Right lung (tissue), 5 donors: ENCODE data around the gene METTL5. TPM values are rescaled to one million over a fixed set of nuclear protein-coding genes. Genes with fewer than 3 reads are reported as not detected.
"Not testable (repeated sequence)": the region's sequence is repeated elsewhere in the genome, so short reads cannot be mapped to it uniquely, and the experiment has no call there.

Experiments used
- DNase-seq, 2 donors: peaks; one replicate each; pipeline ENCODE4 v3.0.0-alpha.2; 2013
- polyA plus RNA-seq, 5 donors: library from polyadenylated mRNA; unstranded; fragments of 120-200 nt; gene quantifications; one replicate each; pipeline versions ENCODE4 v1.2.1 to v1.2.3, GENCODE V29; 2013; ENCODE audit warnings: inconsistent platforms in 1 of 5, low replicate concordance in 1 of 5; ENCODE audit not compliant: insufficient read length in 5 of 5, insufficient read depth in 1 of 5

The METTL5 gene
- polyA plus RNA-seq, 5 donors, result 44.1 to 56.6 (median 52.9) TPM

DNA sequence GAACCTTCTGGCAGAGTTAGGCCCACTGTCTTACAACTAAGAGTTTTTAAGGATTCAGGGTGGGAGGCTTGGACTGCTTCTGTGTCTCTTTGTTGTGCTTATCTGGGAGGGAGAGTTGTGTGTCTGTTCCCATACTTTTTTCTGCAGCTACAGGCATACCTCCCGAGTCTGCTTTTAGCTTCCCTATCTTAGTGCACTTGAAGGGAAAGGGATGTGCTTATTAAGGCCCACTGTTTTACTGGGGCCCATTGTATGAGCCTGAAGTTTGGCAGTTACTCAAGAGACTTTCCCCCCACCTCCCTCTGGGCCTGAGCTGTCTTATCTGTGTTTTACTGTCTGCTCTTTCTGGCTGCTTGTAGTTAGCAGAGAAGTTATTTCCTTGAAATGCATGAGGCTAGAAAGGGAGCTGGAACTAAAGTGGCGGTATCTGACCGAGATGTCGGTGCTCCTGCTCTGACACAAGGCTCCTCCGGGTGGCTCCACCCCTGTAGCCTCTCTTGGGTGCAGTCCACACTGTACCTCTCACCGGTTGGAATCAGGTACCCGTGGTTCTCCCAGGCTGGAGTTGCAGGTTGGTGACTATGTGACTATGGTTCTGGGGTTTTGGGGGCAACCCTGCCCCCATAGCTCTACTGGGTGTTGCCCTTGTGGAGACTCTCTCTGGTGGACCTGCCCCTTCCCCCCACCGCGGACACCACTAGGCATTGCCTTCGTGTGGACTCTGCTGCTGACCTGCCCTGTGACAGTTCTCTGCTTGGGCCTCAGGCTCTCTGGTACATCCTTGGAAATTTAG, 15.4 kb upstream of the METTL5 start:
- peak in 1 of 2 donors; percentile 9 for DNase-seq

DNA sequence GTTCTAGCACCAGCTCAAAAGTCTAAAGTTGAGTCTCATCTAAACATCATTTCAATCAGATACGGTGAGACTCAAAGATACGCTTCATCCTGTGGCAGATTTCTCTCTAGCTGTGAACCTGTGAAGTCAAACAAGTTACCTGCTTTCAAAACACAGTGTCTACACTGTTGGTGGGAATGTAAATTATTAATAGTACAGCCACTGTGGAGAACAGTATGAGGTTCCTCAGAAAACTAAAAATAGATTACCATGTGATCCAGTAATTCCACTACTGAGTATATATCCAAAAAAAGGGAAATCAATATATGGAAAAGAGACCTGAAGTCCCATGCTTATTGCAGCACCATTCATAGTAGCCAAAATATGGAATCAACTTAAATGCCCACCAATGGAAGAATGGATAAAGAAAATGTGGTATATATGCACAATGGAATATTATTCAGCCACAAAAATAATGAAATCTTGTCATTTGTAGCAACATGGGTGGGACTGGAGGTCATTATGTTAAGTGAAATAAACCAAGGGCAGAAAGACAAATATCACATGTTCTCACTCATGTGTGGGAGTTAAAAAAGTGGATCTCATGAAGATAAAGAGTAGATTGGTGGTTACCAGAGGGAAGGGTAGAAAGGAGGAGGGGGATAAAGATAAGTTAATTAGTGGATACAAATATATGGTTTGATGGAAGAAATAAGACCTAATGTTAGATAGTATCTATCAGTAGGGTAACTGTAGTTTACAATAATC, 14.2 kb upstream of the METTL5 start:
- DNase-seq, result no peak

DNA sequence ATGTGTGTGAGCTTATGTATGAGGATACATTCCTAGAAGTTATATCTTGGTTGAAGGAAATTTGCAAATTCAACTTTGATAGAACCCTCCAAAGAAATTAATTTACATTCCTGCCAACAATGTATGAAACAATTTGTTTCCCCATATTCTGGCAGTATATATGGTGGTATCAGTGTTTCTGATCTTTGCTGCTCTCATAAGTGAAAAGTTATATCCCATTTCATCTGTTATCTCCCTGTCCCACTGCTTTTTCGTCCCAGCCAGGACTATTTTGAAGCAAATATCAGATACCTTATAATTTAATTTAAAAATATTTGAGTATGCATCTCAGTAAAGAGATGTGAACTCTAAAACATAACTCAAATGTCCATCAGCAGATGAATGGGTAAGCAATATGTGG, 9.7 kb upstream of the METTL5 start:
- DNase-seq, result no peak

DNA sequence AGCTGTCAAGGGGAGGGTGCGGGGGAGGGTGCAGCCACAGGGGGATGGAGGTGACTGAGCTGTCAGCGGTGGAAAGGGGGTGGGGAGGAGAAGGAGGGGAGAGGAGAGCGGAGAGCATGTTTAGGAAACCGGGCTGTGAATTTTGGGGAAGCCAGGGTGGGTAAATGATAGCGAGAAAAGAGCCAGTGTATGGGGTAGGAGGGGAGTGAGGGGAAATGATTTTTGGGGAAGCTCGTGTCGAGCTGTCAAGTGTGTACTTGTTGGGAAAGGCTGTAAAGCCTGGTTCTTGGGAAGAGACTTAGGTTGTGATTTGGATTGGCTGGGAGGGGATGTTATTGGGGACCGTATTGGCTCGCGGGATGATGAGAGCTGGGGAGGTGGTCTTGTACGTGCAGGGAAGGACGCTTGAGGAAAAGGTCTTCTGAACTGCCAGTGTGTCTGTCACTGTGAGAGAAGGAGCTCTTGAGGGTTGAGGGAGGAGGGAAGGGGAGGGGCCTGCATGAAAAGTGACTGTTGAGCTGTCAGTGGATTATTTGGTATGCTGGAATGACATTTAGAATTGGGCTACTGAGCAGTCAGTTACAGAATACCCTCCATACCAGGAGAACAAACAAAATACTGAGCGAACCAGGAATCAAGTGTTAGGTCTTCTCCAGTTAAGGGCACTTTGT, 3.6 kb upstream of the METTL5 start:
- DNase-seq, result peak; percentile 15 to 24

DNA sequence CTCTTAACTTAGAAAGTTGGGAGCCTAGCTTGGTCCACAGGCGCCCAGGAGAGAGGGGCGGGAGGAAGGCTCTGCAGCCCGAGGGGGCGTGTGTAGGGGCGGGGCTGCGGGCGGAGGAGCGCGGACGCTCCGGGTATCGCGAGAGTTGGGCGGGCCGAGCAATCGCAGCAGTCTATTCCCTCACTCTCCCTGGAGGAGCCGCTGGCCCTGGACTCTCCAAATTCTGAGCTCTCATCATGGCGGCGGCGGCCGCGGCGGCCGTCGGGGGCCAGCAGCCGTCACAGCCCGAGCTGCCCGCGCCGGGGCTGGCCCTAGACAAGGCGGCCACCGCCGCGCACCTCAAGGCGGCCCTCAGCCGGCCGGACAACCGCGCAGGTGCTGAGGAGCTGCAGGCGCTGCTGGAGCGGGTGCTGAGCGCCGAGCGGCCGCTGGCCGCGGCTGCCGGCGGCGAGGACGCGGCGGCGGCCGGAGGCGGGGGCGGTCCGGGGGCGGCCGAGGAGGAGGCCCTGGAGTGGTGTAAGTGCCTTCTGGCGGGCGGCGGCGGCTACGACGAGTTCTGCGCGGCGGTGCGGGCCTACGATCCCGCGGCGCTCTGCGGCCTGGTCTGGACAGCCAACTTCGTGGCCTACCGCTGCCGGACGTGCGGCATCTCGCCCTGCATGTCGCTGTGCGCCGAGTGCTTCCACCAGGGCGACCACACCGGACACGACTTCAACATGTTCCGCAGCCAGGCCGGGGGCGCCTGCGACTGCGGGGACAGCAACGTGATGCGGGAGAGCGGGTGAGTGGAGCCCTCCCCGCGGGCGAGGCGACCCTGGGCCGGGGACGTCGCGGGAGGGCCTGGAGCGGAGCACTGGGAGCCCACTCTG, 2.8 kb upstream of the METTL5 start, which contains the start of gene UBR3:
Gene UBR3, plus strand, starts transcription at position 183 of the 869 bp plus-strand sequence. Its CDS starts 54 bp downstream, at position 237.
- peak; percentile 90 to 92 for DNase-seq

DNA sequence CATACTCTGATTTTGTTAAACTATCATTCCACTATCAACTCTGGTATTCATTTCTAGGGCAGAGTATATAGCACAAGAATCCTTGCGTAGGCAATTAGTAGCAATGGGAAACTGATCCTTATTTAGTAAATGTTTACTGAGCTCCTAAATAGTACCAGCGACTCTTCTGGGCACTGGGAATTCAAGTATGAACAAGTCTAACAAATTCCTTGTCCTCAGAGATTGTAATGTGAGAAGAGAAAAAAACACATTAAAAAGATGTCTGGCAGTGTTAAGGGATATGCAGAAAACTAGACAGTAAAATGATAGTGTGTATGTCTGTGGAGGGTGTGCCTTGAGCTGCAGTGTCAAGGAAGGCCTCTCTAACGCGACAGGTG, 721 bp downstream of the METTL5 start:
- DNase-seq, result no peak

DNA sequence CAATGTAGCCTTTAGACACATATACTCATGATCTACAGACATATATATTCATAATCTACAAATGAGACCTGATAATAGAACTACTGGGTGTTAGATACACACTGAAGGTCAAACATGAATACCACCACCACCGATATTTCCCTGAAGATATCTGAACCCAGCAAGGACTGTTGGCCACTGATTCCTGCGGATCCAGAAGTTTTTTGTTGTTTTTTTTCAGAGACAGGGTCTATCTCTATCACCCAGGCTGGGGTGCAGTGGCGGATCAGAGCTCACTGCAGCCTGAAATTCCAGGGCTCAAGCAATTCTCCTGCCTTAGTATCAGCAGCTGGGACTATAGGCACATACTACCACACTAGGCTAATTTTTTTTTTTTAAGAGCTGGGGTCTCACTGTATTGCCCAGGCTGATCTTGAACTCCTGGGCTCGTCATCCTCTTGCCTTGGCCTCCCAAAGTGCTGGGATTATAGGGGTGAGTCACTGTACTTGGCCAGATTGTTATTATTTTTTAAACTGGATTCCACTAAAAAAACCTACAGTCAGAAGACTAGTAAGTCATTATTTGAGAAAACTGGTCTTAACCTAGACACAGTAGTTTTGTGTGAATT, 1.8 kb downstream of the METTL5 start:
- DNase-seq, result no peak

DNA sequence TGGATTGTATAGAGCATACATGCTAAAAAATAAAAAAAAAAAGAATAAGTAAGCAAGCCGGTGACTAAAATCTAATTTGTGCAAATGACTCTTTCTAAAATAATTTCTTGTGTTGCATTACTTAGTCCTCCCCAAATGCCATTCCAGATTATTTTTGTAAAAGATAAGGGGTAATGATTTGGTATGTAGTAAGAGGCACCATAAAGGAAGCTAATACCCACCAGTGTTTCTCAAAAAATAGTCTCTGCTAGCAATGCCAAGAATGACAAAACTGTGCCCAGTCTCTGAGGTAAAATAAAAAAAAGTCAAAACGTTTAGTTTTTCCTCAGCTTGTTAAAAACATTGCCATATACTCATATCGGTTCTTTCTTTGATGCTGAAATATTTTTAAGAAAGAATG, 2.7 kb downstream of the METTL5 start:
- no peak for DNase-seq

DNA sequence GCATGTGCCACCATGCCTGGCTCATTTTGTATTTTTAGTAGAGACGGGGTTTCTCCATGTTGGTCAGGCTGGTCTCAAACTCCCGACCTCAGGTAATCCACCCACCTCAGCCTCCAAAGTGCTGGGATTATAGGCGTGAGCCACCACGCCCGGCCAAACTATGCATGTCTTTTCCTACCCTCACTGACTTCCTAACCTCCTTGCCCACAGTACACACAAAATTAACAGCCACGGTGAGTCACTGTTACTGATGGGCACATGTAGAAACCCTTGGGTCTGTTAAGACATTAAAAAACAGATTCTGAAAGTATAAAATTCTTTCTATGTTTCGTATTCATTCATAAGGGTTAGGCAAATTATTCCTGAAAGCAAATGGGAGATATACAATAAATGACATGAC, 4.6 kb downstream of the METTL5 start:
- DNase-seq, result not testable (repeated sequence)

DNA sequence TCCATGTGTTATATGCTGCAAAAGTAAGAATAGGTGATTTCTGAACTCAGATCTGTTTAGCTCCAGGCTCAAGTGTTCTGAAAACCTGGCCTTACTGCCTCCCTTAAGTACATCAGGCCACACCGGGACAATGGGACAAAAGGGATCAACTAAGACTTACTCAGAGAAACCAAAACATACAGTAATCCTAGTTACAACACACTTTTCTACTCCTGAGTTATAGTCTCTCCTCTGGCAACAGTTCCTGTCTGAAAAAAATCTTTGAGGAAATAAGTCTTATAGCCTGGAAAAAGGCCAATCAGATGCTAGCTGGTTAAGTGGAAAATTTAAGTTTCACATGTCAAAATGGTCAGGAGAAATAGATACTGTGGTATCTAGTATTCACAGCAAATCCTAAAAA, 5.6 kb downstream of the METTL5 start:
- DNase-seq, result no peak

DNA sequence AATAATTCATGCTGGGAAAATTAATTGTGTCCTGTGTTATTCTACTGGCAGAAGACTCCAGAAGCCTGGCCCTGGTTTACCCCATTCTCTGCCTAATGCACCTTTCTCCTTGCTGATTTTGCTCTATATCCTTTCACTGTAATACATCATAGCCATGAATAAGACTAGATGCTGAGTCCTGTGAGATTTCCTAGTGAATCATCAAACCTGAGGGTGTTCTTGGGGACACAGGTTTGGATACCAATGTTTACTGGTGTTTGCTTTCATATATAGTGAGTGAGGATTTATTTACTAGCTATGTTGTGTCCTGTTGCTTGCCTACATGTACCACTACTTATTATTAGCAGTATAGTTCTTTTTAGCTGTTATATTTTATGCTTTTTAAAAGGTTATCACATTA, 6.5 kb downstream of the METTL5 start:
- DNase-seq, result no peak

DNA sequence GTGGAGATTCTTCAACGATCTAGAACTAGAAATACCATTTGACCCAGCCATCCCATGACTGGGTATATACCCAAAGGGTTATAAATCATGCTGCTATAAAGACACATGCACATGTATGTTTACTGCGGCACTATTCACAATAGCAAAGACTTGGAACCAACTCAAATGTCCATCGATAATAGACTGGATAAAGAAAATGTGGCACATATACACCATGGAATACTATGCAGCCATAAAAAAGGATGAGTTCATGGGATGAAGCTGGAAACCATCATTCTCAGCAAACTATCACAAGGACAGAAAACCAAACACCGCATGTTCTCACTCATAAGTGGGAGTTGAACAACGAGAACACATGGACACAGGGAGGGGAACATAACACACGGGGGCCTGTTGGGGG, 7.3 kb downstream of the METTL5 start:
- not testable (repeated sequence) for DNase-seq

DNA sequence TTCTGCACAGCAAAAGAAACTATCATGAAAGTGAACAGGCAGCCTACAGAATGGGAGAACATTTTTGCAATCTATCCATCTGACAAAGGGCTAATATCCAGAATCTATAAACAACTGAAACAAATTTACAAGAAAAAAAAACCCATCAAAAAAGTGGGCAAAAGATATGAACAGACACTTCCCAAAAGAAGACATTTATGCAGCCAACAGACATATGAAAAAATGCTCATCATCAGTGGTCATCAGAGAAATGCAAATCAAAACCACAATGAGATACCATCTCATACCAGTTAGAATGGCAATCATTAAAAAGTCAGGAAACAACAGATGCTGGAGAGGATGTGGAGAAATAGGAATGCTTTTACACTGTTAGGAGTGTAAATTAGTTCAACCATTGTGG, 7.7 kb downstream of the METTL5 start:
- DNase-seq, result not testable (repeated sequence)

DNA sequence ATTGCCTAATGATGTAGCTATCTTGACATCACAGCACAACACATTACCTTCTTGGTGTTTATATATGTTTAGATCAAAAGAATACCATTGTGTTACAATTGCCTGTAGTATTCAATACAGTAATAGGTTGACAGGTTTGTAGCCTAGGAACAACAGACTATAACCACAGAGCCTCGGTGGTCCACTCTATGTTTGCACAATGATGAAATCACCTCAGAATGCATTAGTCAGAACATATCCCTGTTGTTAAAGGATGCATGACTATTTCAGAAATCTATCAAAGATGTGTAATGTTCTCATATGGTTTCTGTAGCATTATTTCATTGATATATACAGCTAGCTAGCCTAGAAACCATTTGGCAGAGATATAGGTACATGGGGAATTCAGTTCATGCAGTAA, 8.9 kb downstream of the METTL5 start:
- no peak for DNase-seq

DNA sequence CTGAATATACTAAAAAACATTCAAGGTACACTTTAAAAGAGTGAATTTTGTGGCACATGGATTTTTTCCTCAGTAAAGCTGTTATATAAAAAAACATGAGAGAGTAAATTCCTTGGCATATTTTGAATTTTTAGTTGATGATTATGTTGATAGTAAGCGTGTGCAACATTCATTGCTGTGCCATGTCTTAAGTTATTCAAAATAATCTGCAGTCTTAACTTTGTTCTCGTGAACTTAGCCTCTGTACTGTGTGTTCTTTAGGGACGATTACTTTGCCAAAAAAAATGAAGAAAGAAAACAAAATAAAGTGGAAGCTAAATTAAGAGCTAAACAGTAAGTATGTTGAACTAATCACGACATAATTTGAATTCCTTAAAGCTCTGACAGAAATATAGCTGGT, 16.5 kb downstream of the METTL5 start:
- DNase-seq, result no peak

DNA sequence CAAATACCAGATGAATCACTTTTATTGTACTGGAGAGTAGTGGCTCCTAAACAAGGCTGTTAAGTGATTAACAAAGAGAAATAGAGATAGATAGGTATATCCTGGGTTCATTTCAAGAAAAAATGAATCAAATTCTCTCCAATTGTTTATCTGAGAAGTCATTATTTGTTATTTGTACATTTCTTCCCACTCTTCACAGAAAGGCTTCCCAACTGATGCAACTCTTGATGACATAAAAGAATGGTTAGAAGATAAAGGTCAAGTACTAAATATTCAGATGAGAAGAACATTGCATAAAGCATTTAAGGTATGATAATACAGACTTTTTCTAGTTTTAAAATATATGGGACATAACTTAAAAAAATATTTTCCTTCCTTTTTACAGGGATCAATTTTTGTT, 18.1 kb downstream of the METTL5 start:
- DNase-seq, result no peak

DNA sequence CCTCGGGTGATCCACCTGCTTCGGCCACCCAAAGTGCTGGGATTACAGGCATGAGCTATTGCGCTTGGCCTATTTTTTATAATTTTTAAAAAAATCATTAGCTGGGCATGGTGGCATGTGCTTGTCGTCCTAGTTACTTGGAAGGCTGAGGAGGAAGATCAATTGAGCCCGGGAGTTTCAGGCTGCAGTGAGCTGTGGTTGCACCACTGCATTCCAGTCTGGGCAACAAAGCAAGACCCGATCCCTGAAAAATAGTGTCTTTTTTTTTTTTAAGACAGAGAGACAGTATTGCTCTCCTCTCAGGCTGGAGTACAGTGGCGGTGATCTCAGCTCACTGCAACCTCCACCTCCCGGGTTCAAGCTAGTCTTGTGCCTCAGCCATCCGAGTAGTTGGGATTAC, 21.2 kb downstream of the METTL5 start:
- DNase-seq, result no peak

DNA sequence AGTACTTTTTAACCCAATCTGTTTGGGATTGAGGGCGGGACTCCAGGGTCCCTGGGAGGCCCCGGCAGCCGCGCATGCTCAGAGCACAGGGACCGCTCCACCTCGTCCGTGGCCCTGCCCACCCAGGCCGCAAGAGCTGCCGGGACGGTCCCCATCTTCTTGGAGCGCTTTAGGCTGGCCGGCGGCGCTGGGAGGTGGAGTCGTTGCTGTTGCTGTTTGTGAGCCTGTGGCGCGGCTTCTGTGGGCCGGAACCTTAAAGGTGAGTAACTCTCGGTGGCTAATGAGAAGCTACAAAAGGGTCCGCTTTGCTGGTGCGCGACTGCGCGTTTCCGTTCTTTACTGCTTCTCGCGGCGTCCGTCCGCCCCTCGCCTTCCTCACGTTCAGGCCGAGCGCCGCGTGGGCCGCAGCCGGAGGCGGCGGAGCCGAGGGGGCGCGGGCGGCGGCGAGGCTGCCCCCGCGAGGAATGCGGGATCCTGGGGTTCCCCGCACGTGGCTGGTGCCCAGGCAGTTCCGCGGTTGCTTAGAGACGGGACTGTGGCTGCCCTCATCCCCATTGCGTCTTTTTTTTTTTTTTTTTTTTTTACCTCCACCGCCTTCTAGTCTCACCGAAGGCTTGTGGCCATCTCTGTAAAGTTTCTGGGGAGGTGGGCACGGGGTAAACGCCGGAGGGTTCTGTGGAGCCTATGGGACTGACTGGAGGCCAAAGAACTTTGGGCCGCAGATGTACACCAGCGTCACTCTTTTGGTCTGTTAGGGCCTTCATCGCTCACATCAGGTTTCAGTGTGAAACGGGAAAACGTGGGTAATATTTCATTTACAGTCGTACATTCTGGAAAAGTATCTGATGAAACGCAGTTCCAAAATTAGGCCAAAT, 25.8 kb downstream of the METTL5 start, which contains the start of gene SSB:
Gene SSB, plus strand, starts transcription at position 154 of the 875 bp plus-strand sequence. CDS start 2,090 bp downstream, outside the sequence.
- DNase-seq, result peak; percentile 89 to 91

DNA sequence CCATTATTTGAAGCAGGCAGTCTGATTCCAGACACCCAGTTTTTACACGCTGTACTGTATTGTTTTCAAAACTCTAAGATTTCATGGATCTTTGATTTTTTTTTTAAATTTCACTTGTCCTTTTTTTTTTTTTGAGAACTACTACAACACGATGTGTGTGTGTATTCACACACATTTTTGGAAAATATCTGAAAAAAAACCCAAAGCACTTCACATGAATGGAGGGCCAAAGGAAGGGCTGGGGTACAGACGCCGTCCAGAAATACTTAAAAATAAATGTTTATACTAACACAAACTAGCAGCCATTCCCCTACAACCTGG, 26.3 kb downstream of the METTL5 start:
- DNase-seq, result no peak

DNA sequence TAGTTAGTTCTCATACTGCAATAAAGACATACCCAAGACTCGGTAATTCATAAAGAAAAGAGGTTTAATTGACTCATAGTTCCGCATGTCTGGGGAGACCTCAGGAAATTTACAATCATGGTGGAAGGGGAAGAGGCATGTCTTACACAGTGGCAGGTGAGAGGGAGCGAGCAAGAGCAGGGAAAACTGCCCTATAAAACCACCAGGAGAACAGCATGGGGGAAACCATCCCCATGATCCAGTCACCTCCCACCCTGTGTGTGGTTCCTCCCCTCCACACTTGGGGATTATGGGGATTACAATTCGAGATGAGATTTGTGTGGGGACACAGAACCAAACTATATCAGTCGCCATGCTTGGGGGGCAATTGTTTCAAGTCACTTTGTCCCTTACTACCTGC, 27.1 kb downstream of the METTL5 start:
- no peak for DNase-seq
